GM12892 (cell line): Measurements from ENCODE around the gene TXNDC2.

Experiments
- POLR2A ChIP-seq: IDR thresholded peaks from 2 replicates; pipeline ENCODE4 v1.6.1; 2011; ENCODE audit warnings: low read depth, low read length, control low read depth
- POLR2AphosphoS5 ChIP-seq: IDR thresholded peaks from 2 replicates; pipeline ENCODE4 v1.6.1; 2011; ENCODE audit warnings: low read depth, low read length, control low read depth
- TAF1 ChIP-seq: IDR thresholded peaks from 2 replicates; pipeline ENCODE4 v1.6.1; 2011; ENCODE audit warnings: low read depth, mild to moderate bottlenecking, control low read depth, low read length, borderline replicate concordance

DNA sequence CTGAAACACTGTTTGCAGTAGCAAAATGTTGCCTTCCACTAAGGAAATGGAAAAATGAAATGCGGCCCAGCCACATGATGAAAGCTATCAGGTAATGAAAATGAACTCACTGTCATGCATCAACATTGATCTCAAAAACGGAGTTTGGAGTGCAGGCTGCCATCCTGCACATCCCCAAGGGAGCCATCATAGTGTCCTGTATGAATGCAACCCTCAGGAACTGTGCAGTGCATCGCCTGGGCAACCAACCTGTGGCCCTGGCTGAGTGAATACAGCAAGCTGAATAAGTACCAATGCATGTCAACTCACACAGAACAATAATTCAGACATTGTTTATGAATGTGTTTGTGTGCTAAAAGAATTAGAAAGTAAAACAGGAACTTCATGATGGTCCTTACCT, 23.1 kb upstream of the TXNDC2 start:
- TF ChIP-seq POLR2A (no peak), TAF1 (no peak), POLR2AphosphoS5 (no peak)
